Testis (tissue), 3 donors: Measurements from ENCODE around the gene DNAAF3. TPM values are rescaled to one million over a fixed set of nuclear protein-coding genes. Genes with fewer than 3 reads are reported as not detected.

ENCODE experiments used
- DNase-seq: peaks from one replicate; pipeline ENCODE4 v3.0.0-alpha.2; 2019
- H3K27ac ChIP-seq, 2 donors: fragments of 200-600 bp; sonication (generic); one replicate each; pipeline ENCODE4 v1.5.1; 2019
- H3K27me3 ChIP-seq: fragments of 200-600 bp; sonication (generic); one replicate; pipeline ENCODE4 v1.5.1; 2019
- H3K36me3 ChIP-seq: fragments of 200-600 bp; sonication (generic); one replicate; pipeline ENCODE4 v1.5.1; 2017; ENCODE audit warnings: low read depth; ENCODE audit errors: missing control alignments
- H3K4me1 ChIP-seq: fragments of 200-600 bp; sonication (generic); one replicate; pipeline ENCODE4 v1.5.1; 2019
- H3K4me3 ChIP-seq, 2 donors: fragments of 200-600 bp; sonication (generic); one replicate each; pipeline ENCODE4 v1.5.1; 2017 to 2019
- H3K9me3 ChIP-seq: fragments of 200-600 bp; sonication (generic); one replicate; pipeline ENCODE4 v1.5.1; 2017
- CTCF ChIP-seq, 3 experiments: fragments of 450-650 bp in 2 of 3; fragments of 200-600 bp in 1 of 3; sonication (generic) in 1 of 3; IDR thresholded peaks; one replicate each; pipeline ENCODE4 v1.5.1; 2016 to 2019; ENCODE audit warnings: antibody characterized with exemption in 3 of 3, mild to moderate bottlenecking in 2 of 3, moderate library complexity in 1 of 3
- POLR2A ChIP-seq: fragments of 450-650 bp; IDR thresholded peaks from one replicate; pipeline ENCODE4 v1.6.1; 2017; ENCODE audit warnings: antibody characterized with exemption, mild to moderate bottlenecking, moderate library complexity
- WGBS, 2 donors: methylation state at CpG; one replicate each; pipeline ENCODE4 v1.1.5; 2018; 5-methylcytosine and 5-hydroxymethylcytosine counted together
- intact Hi-C: fragments of 100-400 bp; cut with DNase I; formaldehyde crosslinking; loops from one replicate; pipeline ENCODE4 v1.15.1; 2023; ENCODE audit warnings: low total_unique reads
- polyA plus RNA-seq: library from polyadenylated mRNA; stranded (reverse); fragments of 350-450 nt; fragmentation: Illumina TruSeq; extraction: RNeasy Lipid Tissue Mini Kit (QIAGEN cat#74804); gene quantifications from one replicate; pipeline ENCODE4 v1.2.3, GENCODE V29; 2014; ENCODE audit warnings: low read depth, low replicate concordance; ENCODE audit not compliant: insufficient read depth
- total RNA-seq, 2 donors: library from RNA; depleted of rRNA; stranded (reverse); fragments of >200 nt; gene quantifications; one replicate each; pipeline ENCODE4 v1.2.3, GENCODE V29; 2016

The DNAAF3 gene
- total and polyA plus RNA-seq, 3 donors from 2014 or later, result 69.9 to 173 (median 102) TPM

- Histone ChIP-seq H3K27me3 (no peaks in the 10 kb centered on the region), H3K4me1 (peaks cover 3% of the 10 kb centered on the region), H3K9me3 (no peaks in the 10 kb centered on the region), H3K4me3 (no peak overlapping the region), H3K36me3 (no peaks in the 10 kb centered on the region), H3K27ac (no peak overlapping the region)
- no peak for DNase-seq
- intact Hi-C loops, result no loop called here
- TF ChIP-seq CTCF (IDR thresholded peaks at IDR 0.05) (no peak), POLR2A (no peak)
- 79 to 90% methylated on average over 12 of the region's 12 CpGs for WGBS, 2 donors
Observed at GRCh38 chr19:55153652-55154264, 12.7 kb downstream of the DNAAF3 start.

GRCh38 chr19:55152017-55152416, 14.4 kb downstream of the DNAAF3 start:
- Histone ChIP-seq H3K4me1 (no peaks in the 10 kb centered on the region), H3K27ac (no peak overlapping the region), H3K9me3 (no peaks in the 10 kb centered on the region), H3K36me3 (no peaks in the 10 kb centered on the region), H3K27me3 (no peaks in the 10 kb centered on the region), H3K4me3 (no peak overlapping the region)
- intact Hi-C loops, result no loop called here
- TF ChIP-seq POLR2A, result no peak
- no peak for TF ChIP-seq CTCF (IDR thresholded peaks at IDR 0.05)
- DNase-seq, result no peak

DNA sequence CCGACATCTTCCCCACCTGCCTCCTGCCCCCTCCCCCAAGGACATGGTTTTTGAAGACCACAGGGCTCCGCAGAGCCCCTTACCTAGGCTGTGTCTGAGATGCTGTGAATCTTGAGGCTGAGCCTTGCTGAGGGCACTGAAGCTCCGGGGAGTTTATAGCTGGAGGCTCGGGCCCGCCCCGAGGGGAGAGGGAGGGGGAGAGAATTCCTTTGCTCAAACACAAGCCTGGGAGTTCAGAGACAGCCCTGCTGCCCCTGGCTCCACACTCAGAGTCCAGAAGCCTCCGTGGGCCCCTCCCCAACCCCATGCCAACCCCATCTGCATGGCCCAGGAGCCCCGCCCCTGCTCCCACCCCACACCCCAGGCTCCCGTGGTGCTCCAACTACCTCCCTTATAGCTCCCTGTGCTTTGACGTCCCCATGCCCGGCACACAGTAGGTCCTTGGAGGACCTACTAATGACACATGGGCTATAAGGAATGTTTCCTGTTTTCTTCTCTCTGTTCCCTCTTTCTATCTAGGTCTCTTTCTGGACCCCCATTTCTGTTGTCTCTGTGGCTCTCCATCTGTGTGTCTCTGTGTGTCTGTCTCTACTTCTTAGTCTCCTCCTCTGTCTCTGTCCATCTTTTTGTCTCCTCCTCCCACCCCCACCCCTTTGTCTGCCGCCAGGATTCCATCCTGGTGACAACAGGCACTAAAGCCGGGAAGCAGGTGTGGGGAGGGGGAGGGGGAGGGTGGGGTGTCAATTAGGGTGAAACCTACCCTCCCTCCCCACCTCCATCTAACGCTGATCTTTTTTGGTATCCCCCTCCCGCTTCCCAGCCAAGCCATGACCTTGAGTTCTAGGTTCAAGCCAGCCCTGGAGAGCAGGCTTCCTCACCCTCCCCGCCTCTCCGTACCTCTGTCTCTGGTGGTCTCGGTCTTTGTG, 17.1 kb downstream of the DNAAF3 start, which contains the start of gene TNNT1:
Gene TNNT1, minus strand, starts transcription at position 129 of the 926 bp plus-strand sequence. CDS start 2,049 bp downstream, outside the sequence.
- Histone ChIP-seq H3K9me3 (no peaks in the 10 kb centered on the region), H3K27me3 (no peaks in the 10 kb centered on the region), H3K4me1 (no peaks in the 10 kb centered on the region), H3K36me3 (no peaks in the 10 kb centered on the region), H3K27ac (no peak within 1 kb of the TSS), H3K4me3 (no peak within 1 kb of the TSS)
- intact Hi-C loops, result no loop called here
- TF ChIP-seq POLR2A, result no peak
- no peak for TF ChIP-seq CTCF (IDR thresholded peaks at IDR 0.05)
- WGBS, 2 donors, result 36 to 40% methylated on average over 18 of the region's 18 CpGs
- no peak for DNase-seq

DNA sequence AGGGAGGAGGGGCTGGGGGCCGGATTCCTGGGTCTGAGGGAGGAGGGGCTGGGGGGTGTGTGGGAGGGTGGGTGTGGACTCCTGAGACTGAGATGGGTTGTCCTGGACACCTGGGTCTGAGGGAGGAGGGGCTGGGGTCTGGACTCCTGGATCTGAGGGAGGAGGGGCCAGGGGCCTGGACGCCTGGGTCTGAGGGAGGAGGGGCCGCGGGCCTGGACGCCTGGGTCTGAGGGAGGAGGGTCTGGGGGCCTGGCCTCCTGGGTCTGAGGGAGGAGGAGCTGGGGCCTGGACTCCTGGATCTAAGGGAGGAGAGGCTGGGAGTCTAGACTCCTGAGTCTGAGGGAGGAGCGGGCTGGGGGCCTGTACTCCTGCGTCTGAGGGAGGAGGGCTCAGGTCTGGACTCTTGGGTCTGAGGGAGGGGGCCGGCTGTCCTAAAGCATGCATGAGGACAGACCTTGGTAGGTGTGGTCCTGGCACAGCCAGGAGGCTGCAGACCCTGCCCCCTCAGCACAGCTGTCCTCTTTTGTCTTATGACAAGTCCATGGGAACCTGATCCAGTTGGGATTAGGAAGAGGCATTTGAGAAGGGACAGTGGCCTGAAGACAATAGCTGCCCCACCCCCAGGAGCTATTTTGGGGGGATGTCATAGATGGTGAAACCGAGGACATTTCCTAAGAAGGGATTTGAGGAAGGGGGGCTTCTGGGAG, 18.7 kb downstream of the DNAAF3 start:
- Histone ChIP-seq H3K9me3 (no peaks in the 10 kb centered on the region), H3K27me3 (no peaks in the 10 kb centered on the region)
- intact Hi-C loops, result no loop called here

More for the DNA sequence above, 18.7 kb downstream of the DNAAF3 start:
- H3K36me3 ChIP-seq, result no peaks in the 10 kb centered on the region
- no peak overlapping the region for H3K27ac ChIP-seq
- no peak overlapping the region for H3K4me3 ChIP-seq
- WGBS, 2 donors, result 14 to 18% methylated on average over 5 to 7 of the region's 9 CpGs
- no peak for DNase-seq
- no peak for TF ChIP-seq POLR2A
- no peak for TF ChIP-seq CTCF (IDR thresholded peaks at IDR 0.05)
- no peaks in the 10 kb centered on the region for H3K4me1 ChIP-seq
